ENCODE data around the gene CRYL1.

The CRYL1 gene

DNA sequence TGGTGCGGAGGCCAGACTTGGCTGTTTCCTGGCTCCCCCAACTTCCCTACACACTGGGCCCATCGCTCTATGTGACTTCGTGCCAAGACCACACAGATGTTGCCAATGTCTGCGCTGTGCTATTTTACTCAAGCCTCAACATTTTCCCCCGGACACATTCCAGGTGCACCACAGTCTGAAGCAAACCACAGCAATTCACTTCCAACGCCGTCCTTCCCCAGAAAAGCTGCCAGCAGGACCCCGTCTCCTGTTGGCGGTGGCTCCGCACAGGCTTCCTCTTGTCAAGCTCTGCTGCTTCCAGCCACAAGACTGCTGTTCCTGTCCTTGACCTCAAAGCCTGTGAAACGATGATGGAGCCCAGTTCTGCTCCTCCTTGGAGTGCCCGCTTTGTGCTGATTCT is 100.7 kb downstream of the CRYL1 start:
- TF ChIP-seq PAX5 (IDR thresholded peaks at IDR 0.05; ENCODE audit: insufficient read depth, low read length, severe bottlenecking) (no peak), TAF1 (IDR thresholded peaks at IDR 0.05; ENCODE audit: low read depth, low read length) (no peak), POLR2A (IDR thresholded peaks at IDR 0.05; ENCODE audit: low read depth, low read length) (no peak), POLR2AphosphoS5 (IDR thresholded peaks at IDR 0.05; ENCODE audit: low read depth, low read length) (no peak), SPI1 (IDR thresholded peaks at IDR 0.05; ENCODE audit: low read depth, low read length) (no peak), POU2F2 (IDR thresholded peaks at IDR 0.05; ENCODE audit: low read depth, low read length) (no peak)
- FAIRE-seq (no peak), DNase-seq (ENCODE audit: insufficient read length, low spot score) (no peak)

DNA sequence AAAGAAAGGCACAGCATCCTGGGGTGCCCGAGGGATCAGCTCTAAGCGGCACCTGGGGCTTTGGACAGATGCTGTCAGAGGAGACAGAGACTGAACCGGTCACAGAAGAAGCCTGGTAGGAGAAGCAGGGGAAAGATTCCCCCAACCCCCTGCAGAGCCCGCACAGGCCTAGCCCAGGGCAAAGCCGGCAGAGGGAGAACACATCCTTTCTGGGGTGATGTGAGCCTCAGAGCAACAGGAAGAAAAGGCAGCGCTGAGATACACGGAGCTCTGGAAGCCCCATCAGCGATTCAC is 101.2 kb downstream of the CRYL1 start:
- DNase-seq (ENCODE audit: insufficient read length, low spot score) (no peak), FAIRE-seq (no peak)
- TF ChIP-seq POLR2AphosphoS5 (IDR thresholded peaks at IDR 0.05; ENCODE audit: low read depth, low read length) (no peak), TAF1 (IDR thresholded peaks at IDR 0.05; ENCODE audit: low read depth, low read length) (no peak), PAX5 (IDR thresholded peaks at IDR 0.05; ENCODE audit: insufficient read depth, low read length, severe bottlenecking) (no peak), POLR2A (IDR thresholded peaks at IDR 0.05; ENCODE audit: low read depth, low read length) (no peak), SPI1 (IDR thresholded peaks at IDR 0.05; ENCODE audit: low read depth, low read length) (no peak), POU2F2 (IDR thresholded peaks at IDR 0.05; ENCODE audit: low read depth, low read length) (no peak)

DNA sequence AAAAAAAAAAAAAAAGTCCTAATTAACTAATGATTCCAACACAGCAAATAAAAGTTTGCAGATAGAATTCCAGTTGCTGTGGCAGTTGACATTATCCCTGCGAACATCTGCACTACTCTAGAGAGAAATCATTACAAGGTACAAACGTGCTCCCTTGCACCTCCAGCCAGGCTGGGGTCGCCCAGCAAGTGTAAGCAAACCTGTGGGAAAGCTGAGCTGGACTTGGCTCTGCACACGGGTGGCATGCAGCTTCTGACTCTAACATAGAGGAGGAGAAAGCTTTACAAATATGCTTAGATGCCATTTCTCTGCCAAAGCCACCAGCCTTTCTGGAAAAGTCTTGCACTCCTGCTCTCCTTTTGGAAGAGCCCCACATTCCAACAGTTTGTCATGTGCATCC is 103.3 kb downstream of the CRYL1 start:
- DNase-seq (ENCODE audit: insufficient read length, low spot score) (no peak), FAIRE-seq (no peak)
- TF ChIP-seq POU2F2 (IDR thresholded peaks at IDR 0.05; ENCODE audit: low read depth, low read length): no peak
- TF ChIP-seq PAX5 (IDR thresholded peaks at IDR 0.05; ENCODE audit: insufficient read depth, low read length, severe bottlenecking): no peak
- TF ChIP-seq TAF1 (IDR thresholded peaks at IDR 0.05; ENCODE audit: low read depth, low read length): no peak
- no peak for TF ChIP-seq POLR2A (IDR thresholded peaks at IDR 0.05; ENCODE audit: low read depth, low read length)
- TF ChIP-seq SPI1 (IDR thresholded peaks at IDR 0.05; ENCODE audit: low read depth, low read length): no peak
- TF ChIP-seq POLR2AphosphoS5 (IDR thresholded peaks at IDR 0.05; ENCODE audit: low read depth, low read length): no peak

DNA sequence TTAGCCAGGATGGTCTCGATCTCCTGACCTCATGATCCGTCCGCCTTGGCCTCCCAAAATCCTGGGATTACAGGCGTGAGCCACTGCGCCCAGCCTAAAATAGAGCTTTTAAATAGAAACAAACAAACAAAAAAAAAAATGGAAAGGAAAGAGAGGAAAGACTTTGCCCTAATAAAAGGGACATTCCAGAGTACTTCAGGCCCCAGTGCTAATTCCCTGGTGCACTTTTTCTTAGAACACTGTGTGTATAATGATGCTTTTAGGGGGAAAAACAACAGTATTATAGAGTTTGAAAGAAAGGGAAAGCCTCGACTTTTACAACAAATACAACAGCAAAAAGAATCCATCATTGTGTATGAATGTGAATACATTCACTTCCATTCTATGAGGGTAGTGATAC is 104.7 kb downstream of the CRYL1 start:
- TF ChIP-seq PAX5 (IDR thresholded peaks at IDR 0.05; ENCODE audit: insufficient read depth, low read length, severe bottlenecking) (no peak), POLR2A (IDR thresholded peaks at IDR 0.05; ENCODE audit: low read depth, low read length) (no peak), POU2F2 (IDR thresholded peaks at IDR 0.05; ENCODE audit: low read depth, low read length) (no peak), SPI1 (IDR thresholded peaks at IDR 0.05; ENCODE audit: low read depth, low read length) (no peak)
- no peak for FAIRE-seq
- DNase-seq (ENCODE audit: insufficient read length, low spot score): no peak

DNA sequence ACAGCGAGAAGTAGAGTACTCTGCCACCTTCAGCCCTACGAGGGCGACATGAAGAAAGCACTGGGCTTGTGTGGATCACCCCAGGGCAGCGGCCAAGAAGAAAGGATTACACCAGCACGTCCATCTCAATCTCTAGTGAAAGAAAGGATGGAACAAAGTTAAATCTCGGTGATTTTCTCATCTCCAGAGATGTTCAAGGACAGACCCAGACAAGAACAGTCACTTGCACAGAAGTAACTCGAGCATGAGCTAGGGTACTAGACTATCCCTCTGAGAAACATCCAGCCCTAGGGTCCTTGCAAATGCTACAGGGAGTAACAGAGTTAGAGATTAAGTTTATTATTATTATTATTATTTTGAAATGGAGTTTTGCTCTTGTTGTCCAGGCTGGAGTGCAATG is 106.7 kb downstream of the CRYL1 start:
- no peak for FAIRE-seq

DNA sequence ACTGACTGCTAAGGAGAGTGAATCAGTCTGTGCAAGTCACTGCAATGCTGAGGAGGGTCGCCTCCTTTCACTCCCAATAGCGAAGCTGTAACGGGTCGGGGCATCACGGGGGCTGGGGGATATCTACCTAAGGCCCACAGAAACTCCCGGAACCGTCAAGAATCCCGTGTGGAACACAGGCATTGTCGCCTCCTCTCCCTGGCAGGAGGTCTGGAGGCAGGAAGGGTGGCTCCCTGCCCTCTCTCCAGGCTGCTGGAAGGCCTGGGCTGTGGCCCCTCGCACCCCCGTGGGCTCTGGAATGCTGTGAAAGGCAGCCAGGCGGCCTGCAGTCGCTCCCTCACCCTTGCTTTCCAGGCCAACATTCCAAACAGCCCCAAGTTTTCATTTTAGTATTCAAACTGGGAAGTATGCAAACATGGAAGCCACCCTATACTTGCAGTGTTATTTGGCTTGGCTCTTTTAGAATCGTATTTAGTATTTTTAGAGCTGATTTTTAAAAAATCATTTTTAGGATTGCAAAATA is 109.4 kb downstream of the CRYL1 start:
- TF ChIP-seq POLR2AphosphoS5 (IDR thresholded peaks at IDR 0.05; ENCODE audit: low read depth, low read length): no peak
- no peak for TF ChIP-seq POLR2A (IDR thresholded peaks at IDR 0.05; ENCODE audit: low read depth, low read length)
- no peak for TF ChIP-seq TAF1 (IDR thresholded peaks at IDR 0.05; ENCODE audit: low read depth, low read length)
- no peak for TF ChIP-seq PAX5 (IDR thresholded peaks at IDR 0.05; ENCODE audit: insufficient read depth, low read length, severe bottlenecking)
- no peak for TF ChIP-seq POU2F2 (IDR thresholded peaks at IDR 0.05; ENCODE audit: low read depth, low read length)
- TF ChIP-seq SPI1 (IDR thresholded peaks at IDR 0.05; ENCODE audit: low read depth, low read length): no peak
- no peak for DNase-seq (ENCODE audit: insufficient read length, low spot score)
- no peak for FAIRE-seq

More for the DNA sequence above, 106.7 kb downstream of the CRYL1 start:
- no peak for DNase-seq (ENCODE audit: insufficient read length, low spot score)
- no peak for TF ChIP-seq TAF1 (IDR thresholded peaks at IDR 0.05; ENCODE audit: low read depth, low read length)
- no peak for TF ChIP-seq POLR2A (IDR thresholded peaks at IDR 0.05; ENCODE audit: low read depth, low read length)
- TF ChIP-seq SPI1 (IDR thresholded peaks at IDR 0.05; ENCODE audit: low read depth, low read length): no peak

DNA sequence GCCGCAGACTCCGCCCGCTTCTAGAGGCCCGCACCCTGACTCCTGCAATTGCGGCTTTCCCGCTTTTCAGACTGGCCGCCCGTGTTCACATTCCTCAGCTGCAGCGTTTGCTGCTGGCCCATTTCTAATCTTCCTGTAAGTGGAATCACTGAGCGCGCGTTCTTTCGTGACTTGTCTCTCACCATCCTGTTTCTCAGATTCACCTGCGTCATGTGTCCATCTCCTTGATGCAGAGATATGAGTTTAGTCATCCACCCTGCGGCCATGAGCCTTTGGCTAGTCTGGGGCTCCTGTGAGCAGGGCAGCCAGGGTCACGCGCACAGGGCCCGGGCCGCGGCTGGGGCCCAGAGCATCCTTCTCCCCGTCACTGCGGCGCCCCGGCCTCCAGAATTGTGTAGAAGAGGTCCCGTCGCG is 110.0 kb downstream of the CRYL1 start:
- no peak for FAIRE-seq
- TF ChIP-seq SPI1 (IDR thresholded peaks at IDR 0.05; ENCODE audit: low read depth, low read length) (no peak), PAX5 (IDR thresholded peaks at IDR 0.05; ENCODE audit: insufficient read depth, low read length, severe bottlenecking) (no peak), TAF1 (IDR thresholded peaks at IDR 0.05; ENCODE audit: low read depth, low read length) (no peak), POLR2A (IDR thresholded peaks at IDR 0.05; ENCODE audit: low read depth, low read length) (no peak), POU2F2 (IDR thresholded peaks at IDR 0.05; ENCODE audit: low read depth, low read length) (no peak), POLR2AphosphoS5 (IDR thresholded peaks at IDR 0.05; ENCODE audit: low read depth, low read length) (no peak)
- no peak for DNase-seq (ENCODE audit: insufficient read length, low spot score)

DNA sequence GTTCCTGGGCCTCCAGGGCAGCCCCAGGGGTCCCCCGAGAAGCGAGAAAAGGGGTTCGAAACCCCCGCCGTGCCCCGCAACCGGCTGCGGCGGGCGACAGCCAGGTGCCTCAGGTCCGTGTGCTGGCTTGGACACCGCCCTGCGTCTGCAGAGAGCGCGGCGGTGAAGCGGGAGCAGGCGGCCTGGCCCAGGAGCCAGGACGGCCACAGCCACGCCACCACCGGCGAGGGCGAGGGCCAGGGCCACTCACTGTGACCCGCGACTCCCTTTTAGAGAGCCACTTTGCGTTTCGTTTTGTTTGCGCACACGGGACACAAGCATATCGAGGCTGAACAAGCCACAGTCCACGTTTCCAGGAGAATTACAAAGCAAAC is 110.4 kb downstream of the CRYL1 start:
- no peak for FAIRE-seq

DNA sequence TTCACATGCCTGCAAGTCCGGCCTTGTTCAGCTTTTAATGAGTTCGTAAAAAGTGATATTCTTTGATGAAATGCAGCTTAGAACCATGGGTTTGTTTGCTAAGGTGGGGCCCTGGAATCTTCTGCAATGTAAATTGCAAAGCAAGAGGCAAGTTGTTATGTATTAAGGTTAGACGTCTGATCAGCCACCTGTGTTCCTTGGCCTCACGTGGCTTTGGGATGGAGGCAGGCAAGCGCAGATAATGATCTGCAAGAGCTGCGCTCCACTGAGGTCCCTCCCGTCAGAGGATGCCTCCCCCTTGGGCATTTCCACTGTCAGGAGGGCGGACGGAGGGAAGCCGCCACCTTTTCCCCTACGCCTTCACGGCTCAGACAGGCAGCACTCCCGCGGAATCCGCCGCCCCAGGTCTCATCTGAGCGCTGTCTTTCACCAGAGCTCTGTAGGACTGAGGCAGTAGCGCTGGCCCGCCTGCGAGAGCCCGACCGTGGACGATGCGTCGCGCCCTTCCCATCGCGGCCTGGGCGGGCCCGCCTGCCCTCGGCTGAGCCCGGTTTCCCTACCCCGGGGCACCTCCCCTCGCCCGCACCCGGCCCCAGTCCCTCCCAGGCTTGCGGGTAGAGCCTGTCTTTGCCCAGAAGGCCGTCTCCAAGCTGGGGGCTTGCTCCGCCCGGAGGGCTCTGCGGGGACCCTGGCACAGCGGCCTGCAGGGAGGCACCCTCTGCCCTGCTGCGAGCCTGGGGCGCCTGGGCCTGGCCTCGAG is 110.9 kb downstream of the CRYL1 start:
- no peak for DNase-seq (ENCODE audit: insufficient read length, low spot score)
- TF ChIP-seq POLR2AphosphoS5 (IDR thresholded peaks at IDR 0.05; ENCODE audit: low read depth, low read length) (no peak), SPI1 (IDR thresholded peaks at IDR 0.05; ENCODE audit: low read depth, low read length) (no peak), TAF1 (IDR thresholded peaks at IDR 0.05; ENCODE audit: low read depth, low read length) (no peak), PAX5 (IDR thresholded peaks at IDR 0.05; ENCODE audit: insufficient read depth, low read length, severe bottlenecking) (no peak), POU2F2 (IDR thresholded peaks at IDR 0.05; ENCODE audit: low read depth, low read length) (no peak), POLR2A (IDR thresholded peaks at IDR 0.05; ENCODE audit: low read depth, low read length) (no peak)
- no peak for FAIRE-seq

More for the DNA sequence above, 110.4 kb downstream of the CRYL1 start:
- TF ChIP-seq PAX5 (IDR thresholded peaks at IDR 0.05; ENCODE audit: insufficient read depth, low read length, severe bottlenecking) (no peak), TAF1 (IDR thresholded peaks at IDR 0.05; ENCODE audit: low read depth, low read length) (no peak), SPI1 (IDR thresholded peaks at IDR 0.05; ENCODE audit: low read depth, low read length) (no peak), POLR2AphosphoS5 (IDR thresholded peaks at IDR 0.05; ENCODE audit: low read depth, low read length) (no peak), POLR2A (IDR thresholded peaks at IDR 0.05; ENCODE audit: low read depth, low read length) (no peak), POU2F2 (IDR thresholded peaks at IDR 0.05; ENCODE audit: low read depth, low read length) (no peak)
- DNase-seq (ENCODE audit: insufficient read length, low spot score): no peak
